GM19452 (cell line): Measurements from ENCODE around the gene TMEM204.
"Not testable (repeated sequence)": the region's sequence is repeated elsewhere in the genome, so short reads cannot be mapped to it uniquely, and the experiment has no call there.

ENCODE experiments used
- ATAC-seq: cut with Tn5 transposase; IDR thresholded peaks from one replicate; pipeline ENCODE4 v1.9.1; 2021; ENCODE audit not compliant: unreplicated experiment

Gene TMEM204

GRCh38 chr16:1581804-1582203 is 48.3 kb downstream of the TMEM204 start:
- no peak for ATAC-seq

GRCh38 chr16:1583180-1583579 is 49.7 kb downstream of the TMEM204 start:
- no peak for ATAC-seq

GRCh38 chr16:1584926-1585484 is 51.5 kb downstream of the TMEM204 start:
- ATAC-seq = no peak

- ATAC-seq = no peak
Measured at GRCh38 chr16:1590366-1590765, 56.9 kb downstream of the TMEM204 start.

GRCh38 chr16:1590930-1591705 is 57.7 kb downstream of the TMEM204 start:
- ATAC-seq = no peak

- no peak for ATAC-seq
Measured at GRCh38 chr16:1592446-1592845, 59.0 kb downstream of the TMEM204 start.

GRCh38 chr16:1595511-1595910 is 62.0 kb downstream of the TMEM204 start:
- not testable (repeated sequence) for ATAC-seq

- ATAC-seq = no peak
Measured at GRCh38 chr16:1596516-1596915, 63.0 kb downstream of the TMEM204 start.

- ATAC-seq = no peak
Measured at GRCh38 chr16:1597154-1597553, 63.7 kb downstream of the TMEM204 start.

GRCh38 chr16:1601031-1601430 is 67.6 kb downstream of the TMEM204 start:
- ATAC-seq = no peak

- no peak for ATAC-seq
Measured at GRCh38 chr16:1601489-1601888, 68.0 kb downstream of the TMEM204 start.

- ATAC-seq = no peak
Measured at GRCh38 chr16:1602285-1602684, 68.8 kb downstream of the TMEM204 start.
